Fibroblast of skin of abdomen (primary cell): Measurements from ENCODE around the gene GALNT17.
"Not testable (repeated sequence)": the region's sequence is repeated elsewhere in the genome, so short reads cannot be mapped to it uniquely, and the experiment has no call there.

Experiments used
- DNase-seq: peaks from one replicate; pipeline ENCODE4 v3.0.0-alpha.2; 2013

The GALNT17 gene

DNA sequence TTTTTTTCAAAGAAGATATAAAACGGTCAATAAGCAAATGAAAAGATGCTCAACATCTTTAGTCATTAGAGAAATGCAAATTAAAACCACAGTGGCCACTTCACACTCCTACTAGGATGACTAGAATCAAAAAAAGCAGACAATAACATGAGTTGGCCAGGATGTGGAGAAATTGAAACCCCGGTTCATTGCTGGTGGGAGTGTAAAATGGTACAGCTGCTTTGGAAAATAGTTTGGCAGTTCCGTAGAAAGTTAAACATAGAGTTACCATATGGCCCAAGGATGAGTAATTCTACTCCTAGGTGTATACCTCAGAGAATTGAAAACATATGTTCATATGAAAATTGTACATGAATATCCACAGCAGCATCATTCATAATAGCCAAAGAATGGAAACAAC is 573.3 kb downstream of the GALNT17 start:
- DNase-seq = peak; percentile 90

DNA sequence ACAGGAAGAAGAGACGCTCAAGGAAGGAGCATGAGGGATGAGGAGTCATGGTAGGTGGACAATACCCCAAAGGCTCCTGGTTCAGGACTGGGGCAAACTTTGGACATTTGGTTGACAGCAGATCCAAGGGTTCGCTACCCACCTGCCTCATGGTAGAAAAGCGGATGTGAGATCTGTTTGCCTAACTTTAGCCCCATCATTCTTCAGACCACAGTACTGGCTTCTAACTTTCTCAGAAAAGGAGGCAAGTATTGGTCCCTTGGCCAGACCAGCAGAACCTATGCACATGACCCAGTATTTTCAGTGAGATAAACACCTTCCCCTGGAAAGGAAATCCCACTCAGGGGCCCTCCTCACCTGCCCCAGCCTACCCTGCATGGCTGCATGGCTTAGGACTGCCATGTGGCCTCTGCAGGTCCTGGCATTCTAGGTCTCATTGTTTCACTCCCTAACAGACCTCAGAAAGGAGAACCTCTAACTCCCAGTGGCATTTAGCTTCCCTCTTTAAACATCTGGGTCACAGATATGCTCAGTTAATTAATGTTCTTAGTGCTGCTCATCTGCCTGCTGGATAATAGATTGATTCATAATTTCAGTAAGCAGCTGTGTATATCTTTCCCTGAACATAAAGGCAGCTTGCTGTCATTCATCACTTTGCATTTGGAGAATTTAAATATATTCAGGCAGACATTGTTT is 574.1 kb downstream of the GALNT17 start:
- peak; percentile 39 for DNase-seq

DNA sequence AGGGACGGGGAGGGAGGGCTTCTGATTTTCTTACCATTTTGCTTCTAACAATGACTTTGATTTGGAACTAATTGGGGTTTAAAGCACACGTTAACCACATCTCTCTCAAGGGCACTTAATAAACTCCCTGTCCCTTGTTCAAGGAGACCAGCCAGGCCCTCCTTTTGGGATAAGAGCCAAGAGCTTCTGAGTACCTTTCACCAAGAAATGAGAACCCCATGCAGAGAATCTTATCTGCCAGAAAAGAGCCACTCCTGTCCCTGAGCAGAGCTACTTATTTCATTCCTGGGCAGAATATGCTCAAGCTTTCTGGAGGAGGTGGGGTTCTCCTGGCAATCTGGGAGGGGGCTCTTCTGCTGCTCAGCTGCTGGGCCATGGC is 574.6 kb downstream of the GALNT17 start:
- no peak for DNase-seq

DNA sequence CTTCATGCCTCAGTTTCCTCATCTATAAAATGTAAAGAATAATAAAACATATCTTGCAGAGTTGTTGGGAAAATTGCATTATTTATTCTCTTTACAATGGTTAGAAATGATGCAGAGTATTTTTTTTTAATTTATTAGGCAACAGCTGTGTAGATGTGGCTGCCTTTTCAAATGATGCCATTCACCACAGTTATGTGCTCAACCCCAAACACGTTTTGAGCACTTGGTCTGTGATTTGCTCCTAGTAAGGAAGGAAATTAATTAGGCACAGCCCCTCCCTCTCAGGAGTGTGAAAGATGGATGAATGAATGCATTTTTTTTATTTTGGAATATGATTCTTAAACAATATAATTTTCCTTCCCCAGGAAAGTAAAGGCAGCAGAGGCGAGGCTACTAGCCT is 575.1 kb downstream of the GALNT17 start:
- peak; percentile 18 for DNase-seq

DNA sequence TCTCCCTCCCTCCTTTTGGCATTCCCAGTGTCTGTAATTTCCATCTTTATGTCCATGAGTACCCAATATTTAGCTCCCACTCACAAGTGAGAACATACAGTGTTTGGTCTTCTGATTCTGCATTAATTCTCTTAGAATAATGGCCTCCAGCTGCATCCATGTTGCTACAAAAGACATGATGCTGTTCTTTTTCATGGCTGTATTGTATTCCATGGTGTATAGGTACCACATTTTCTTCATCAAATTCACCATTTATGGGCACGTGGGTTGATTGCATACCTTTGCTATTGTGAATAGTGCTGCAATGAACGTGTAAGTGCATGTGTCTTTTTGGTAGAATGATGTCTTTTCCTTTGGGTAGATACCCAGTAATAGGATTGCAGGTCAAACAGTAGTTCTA is 576.8 kb downstream of the GALNT17 start:
- DNase-seq = no peak

DNA sequence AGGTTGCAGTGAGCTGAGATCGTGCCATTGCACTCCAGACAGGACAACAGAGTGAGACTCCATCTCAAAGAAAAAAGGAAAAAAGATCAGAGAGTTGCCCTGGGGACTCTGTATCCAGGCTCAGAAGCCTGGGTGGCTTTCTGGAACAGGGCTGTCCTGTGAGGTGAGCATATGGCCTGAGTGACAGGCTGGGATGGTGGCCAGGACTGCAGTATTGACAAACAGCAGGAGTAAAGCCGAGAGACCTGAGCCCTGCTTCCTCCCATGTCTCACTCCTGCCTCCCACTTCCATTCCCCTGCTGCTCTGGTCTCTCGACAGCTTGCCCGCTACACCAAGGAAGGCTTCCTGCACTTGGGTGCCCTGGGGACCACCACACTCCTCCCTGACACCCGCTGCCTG is 578.5 kb downstream of the GALNT17 start:
- DNase-seq = no peak

DNA sequence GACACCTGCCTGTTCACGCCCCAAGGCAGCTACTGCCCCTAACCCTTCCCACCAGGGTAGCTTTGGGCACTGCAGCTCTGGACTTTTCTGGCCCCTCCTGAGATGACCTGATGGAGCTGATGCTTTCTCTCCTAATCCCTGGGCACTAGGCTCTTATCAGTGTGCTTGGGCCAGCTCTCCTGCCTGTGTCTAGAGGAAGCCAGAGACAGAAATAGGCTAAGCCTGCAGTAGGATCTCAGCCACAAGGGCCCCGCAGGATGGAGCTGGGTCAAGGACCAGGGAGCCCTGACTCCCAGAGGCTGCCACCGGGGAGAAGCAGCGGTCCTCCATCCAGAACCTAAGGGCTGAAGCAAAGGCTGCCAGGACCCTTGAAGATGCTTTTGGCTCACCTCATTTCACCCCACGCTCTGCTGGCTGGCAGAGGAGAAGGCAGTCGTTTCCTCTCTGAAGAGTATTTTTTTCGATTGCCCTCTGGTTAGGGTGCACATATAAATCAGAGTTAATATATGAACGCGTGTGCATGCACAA is 580.8 kb downstream of the GALNT17 start:
- DNase-seq = no peak

DNA sequence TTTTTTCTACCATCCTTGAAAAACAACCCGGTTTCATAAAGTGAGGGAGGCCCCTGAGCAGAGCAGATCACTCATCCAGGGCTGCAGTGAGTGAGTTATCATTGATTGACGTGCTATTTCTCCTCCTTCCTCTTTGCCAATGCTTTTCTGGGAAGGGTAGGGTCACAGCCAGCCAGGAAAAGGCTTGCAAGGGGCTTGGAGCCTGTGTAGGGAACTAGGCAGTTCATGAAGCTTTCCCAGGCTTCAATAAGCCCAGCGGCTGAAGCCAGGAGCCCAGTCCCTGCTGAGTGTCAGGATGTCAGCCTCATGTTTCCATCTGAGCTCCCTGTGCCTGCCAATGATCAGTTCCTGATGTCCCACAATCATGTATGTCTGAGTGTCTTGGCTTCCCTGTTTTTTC is 584.7 kb downstream of the GALNT17 start:
- no peak for DNase-seq

DNA sequence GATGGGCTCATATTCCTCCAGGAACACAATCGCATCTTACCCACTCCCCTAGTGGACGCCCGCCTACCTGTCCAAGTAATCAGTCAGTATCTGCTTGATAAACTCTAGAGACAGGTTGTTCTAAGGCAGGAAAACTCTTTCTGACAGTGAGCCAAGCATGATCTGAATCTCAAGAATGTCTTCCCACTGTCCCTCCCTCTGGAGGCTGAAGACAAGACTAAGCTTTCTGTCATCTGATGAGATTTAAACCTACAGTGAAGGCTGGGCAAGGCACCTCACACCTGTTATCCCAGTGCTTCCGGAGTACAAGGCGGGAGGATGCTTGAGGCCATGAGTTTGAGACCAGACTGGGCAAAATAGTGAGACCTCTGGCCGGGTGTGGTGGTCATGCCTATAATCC is 586.6 kb downstream of the GALNT17 start:
- DNase-seq = no peak

DNA sequence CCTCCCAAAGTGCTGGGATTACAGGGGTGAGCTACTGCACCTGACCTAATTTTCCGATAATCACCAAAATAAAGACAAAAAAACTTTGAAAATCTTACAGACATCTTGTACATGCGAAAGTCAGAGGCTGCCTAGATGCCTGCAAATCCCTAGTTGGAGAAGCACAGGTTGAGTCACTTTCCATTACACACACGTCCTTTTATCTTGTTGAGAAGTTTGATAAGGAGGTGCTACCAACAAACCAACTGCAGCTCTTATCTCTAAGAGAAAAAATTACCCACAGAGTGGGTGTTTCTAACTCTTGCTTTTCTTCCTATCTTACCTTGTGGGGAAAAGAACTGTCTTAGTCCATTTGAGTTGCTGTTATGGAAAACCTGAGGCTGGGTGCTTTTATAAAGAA is 589.8 kb downstream of the GALNT17 start:
- DNase-seq = no peak

DNA sequence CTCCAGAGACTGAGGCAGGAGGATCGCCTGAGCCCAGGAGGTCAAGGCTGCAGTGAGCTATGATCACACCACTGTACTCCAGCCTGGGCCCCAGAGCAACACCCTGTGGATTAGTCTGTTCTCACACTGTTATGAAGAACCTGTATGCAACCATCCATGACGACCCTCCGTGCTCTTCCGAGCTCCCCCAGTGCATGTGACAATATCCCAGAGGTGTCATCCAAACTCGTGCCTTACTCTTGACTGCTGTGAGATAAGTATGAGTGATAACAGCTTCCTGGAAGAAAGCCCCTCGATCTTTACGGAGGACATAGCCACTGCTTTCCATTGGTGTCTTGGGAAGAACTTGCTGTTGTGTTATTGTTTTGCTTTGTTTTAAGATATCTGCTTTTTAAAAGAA is 591.9 kb downstream of the GALNT17 start:
- no peak for DNase-seq

DNA sequence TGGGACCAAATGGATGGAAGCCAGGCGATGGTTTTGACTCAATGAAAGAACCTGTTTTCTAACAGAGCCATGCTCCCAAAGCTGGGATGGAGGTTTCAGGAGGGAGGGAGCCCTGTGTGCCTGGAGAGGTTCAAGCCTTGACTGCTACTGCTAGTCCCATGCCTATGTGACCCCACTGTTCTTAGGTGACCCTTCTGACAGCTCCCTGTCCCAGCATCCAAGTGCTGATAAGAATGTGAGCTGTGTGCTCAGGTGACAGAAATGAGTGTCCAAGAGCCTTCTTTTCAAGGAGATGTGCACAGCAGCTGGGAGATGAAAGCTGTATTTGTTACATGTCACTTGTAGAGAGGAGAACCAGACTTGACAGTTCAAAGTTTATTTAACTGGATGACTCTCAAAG is 595.4 kb downstream of the GALNT17 start:
- no peak for DNase-seq

DNA sequence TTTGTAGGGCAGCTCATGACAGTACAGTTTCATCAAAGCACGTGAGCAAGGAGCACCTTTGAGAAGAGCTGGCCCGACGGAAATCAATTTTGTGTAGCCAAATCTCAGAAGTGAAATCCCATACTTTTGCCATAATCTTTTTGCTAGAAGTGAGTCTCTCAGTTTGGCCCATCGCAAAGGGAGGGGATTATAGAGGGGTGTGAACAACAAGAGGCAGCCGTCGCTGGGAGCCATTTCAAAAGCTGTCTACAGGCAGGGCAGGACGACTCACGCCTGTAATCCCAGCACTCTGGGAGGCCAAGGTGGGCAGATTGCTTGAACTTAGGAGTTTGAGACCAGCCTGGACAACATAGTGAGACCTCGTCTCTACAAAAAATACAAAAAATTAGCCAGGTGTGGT is 599.8 kb downstream of the GALNT17 start:
- DNase-seq = no peak

DNA sequence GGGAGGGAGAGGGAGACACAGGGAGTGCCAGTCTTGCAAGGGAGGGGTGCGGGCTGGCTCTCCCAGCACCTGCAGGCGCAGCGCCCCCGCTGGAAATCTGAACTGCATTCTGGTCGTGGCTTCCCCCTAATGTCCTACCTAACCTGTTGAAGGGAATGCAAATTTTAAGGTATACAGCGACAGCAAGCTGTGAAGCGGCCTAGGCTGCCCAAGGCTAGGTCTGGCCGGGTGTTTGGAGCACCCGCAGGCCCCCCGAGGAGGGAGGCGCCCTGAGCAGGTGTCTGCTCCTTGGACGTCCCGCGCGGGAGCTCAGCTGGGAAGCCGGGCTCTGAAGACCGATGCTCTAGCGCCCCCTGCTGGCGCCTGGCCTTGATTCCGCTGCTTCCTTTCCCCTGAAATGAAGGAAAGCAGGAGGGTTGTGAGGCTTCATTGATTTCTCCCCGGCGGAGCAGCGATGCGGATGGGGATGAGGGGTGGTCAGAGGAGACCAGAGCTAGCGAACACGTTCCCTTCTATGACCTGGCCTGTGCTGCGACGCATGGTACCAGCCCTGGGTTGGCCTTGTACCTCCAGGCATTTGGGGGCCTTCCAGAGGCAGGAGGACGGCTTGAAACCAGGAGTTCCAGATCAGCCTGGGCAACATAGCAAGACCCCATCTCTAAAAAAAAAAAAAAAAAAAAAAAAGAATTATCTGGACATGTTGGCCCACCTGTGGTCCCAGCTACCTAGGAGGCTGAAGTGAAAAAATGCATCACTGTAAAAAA is 601.3 kb downstream of the GALNT17 start:
- DNase-seq = peak; percentile 64

DNA sequence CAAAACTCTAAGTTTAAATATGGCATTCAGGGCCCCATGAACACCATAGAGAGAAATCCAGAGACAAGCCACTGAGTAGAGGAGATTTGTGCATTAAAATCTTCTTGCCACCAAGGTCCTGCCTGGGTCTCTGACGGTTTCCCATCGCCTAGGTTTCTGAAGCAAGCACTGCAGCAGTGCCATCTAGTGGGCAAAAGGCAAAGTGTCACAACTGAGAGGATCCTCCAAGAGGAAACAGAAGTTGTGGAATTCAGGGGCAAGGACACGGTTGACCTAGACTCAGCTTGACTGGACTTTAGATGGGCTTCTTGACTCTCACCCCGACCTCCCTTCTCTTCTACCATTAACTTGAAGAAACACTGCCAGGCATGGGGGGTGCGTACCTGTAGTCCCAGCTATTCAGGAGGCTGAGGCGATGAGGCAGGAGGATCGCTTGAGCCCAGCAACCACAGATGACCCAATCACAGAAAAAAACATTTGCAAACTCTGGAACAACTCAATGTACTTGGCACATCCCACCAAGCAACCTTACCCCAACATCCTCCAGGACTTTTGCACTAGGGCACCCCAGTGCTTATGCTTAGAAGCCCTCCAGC is 604.1 kb downstream of the GALNT17 start:
- DNase-seq = peak; percentile 64

DNA sequence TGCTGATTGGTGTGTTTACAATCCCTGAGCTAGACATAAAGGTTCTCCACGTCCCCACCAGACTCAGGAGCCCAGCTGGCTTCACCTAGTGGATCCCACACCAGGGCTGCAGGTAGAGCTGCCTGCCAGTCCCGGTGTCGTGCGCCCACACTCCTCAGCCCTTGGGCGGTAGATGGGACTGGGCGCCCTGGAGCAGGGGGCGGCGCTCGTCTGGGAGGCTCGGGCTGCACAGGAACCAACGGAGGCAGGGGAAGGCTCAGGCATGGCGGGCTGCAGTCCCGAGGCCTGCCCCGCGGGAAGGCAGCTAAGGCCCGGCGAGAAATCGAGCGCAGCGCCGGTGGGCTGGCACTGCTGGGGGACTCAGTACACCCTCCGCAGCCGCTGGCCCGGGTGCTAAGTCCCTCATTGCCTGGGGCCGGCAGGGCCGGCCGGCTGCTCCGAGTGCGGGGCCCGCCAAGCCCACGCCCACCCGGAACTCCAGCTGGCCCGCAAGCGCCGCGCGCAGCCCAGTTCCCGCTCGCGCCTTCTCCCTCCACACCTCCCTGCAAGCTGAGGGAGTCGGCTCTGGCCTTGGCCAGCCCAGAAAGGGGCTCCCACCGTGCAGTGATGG is 606.1 kb downstream of the GALNT17 start:
- DNase-seq = not testable (repeated sequence)

DNA sequence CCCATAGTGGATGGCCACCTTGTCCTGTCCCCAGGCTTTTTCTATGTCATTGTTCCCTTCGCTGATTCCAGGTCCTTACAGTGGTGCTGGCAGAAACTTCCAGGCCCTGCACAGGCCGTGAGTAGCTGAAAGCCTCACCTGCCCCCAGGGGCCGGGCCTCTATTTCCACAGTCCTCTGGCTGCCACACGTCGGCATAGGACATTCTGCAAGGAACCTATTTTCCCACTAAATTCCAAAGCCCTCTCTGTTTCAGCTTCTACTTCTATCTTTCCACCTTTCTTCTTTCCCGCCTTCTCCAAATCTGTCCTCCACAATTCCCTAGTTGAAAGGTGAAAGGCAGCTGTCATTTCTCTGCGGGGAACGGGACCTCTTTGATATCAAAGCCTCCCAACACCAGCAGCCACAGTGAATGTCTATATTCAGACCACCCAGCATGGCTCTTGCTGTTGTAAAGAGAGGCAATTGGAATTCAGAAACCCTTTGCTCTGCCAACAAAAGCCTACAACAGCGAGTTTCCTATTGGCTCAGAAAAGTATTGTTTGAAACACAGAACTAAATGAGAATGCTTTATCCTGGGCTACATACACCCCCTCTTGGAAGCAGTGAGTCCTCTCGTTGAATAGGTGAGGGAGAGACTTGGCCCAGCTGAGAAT is 607.7 kb downstream of the GALNT17 start:
- DNase-seq = no peak

DNA sequence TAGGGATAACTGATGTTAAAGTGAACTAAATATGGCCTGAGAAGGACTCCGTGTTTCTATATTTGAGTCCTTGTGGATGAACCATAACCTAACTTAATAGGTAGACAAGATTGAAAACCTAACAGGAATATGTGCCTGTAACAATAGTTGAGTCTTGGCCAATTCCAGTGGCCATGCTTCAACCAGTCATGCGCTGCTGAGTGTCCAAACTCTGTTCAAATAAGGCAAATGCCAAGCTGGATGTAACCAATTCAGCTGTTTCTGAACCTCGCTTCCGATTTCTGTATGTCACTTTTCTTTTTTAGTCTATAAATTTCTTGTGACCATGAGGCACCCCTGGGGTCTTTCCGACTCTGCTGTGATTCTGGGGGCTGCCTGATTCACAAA is 608.2 kb downstream of the GALNT17 start:
- no peak for DNase-seq

DNA sequence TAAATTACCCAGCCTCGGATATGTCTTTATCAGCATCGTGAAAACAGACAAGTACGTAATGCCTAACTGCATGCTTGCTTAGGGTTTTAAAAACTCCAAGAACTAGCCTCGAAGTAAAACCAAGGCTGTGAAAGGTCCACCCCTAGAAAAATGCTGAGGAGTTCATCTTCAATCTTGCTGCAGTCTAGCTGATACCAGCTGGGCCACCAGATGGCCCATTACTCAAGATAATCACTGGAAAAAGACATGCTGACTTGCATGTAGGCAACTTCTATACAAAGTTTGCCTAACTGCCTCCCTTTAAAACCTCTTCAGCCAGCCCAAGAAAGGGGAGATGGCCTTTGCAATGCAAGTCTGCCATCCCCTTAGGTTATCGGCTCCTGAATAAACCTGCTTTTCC is 614.1 kb downstream of the GALNT17 start:
- peak; percentile 34 for DNase-seq

DNA sequence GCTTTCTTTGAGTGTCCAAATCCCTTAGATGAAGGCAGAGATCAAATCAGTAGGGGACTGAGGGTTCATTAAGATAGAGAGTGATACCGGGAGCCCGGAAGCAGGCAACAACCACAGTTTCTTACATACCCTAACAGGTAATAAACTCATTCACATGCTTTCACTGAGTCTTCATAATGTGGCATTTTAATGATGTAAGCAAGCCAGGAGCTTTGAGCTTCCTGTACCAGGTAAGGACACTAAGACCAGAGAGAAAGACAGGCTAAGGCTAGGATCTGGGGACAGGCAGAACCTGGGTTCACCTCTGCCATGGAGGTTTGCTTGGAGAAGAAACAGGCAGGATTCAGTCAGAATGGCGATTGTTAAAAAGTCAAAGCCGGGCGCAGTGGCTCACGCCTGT is 618.3 kb downstream of the GALNT17 start:
- DNase-seq = no peak

DNA sequence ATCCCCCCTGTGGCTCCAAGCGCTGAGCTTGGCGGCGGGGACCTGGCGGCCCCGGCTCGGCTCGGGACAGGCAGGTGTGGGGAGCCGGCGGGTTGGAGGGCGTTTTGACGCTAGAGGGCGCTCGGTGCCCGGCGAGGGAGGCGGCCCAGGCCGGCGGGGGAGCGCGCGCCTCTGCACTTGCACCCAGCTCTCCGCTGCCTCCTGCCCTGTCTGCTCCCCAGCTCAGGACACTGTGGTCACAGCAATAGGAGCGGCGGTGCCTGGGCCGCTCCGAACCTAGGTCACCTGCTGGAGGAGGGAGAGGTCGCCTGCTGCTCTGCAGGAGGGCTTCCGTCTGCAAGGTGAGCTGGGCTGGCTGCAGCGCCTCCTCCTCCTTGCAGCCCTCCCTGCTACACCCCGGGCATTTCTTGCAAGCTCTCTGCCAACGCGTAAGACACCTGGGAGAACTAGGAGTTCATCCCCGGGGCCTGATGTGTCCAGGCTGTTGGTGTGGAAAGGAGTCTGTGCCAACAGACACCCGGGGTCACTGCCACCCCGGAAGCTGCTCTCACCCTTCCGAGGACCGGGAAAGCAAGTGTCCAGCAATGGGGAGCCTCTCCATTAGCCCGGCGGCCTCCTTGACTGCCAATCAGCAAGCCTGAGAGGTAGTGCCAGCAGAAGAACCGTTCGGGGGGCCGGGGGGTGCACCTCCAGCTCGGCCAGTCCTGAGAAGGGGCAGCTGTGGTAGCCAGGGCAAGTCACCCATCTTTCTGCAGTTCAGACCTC is 620.4 kb downstream of the GALNT17 start:
- DNase-seq = peak; percentile 32

DNA sequence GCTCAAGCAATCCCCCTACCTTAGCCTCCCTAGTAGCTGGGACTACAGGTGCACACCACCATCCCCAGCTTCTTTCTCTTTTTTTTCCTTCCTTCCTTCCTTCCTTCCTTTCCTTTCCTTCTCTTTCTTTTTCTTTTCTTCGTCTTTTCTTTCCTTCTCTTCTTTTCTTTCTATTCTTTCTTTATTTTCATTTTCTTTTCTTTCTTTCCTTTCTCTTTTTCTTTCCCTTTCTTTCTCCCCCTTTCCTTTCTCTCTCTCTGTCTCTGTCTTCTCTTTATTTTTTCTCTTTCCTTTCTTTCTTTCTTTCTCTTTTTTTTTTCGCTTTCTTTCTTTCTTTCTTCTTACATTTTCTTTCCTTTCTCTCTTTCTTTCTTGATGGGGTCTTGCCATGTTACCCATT is 621.3 kb downstream of the GALNT17 start:
- no peak for DNase-seq
